HCT116 (cell line): ENCODE data around the gene EPHB2.

Experiments used
- ELF1 ChIP-seq: IDR thresholded peaks from 2 replicates; pipeline ENCODE4 v1.6.1; 2012; ENCODE audit warnings: low read depth, borderline replicate concordance
- JUND ChIP-seq: IDR thresholded peaks from 2 replicates; pipeline ENCODE4 v1.6.1; 2012
- POLR2A ChIP-seq: IDR thresholded peaks from 2 replicates; pipeline ENCODE4 v1.7.0; 2011; ENCODE audit warnings: borderline replicate concordance; ENCODE audit not compliant: insufficient read depth, insufficient read length; ENCODE audit errors: extremely low read depth
- POLR2AphosphoS5 ChIP-seq: IDR thresholded peaks from 2 replicates; pipeline ENCODE4 v1.6.1; 2011; ENCODE audit warnings: mild to moderate bottlenecking, low read depth, low read length, moderate library complexity
- TF ChIP-seq, protein P1 (sequence below), 3 experiments: fragments of 200-600 bp in 1 of 3; sonication (generic) in 1 of 3; IDR thresholded peaks in 2 of 3; conservative IDR thresholded peaks in 1 of 3; 2 replicates each; pipeline ENCODE4 v1.5.1; 2012 to 2017; ENCODE audit warnings: low read depth in 2 of 3, low read length in 2 of 3, antibody characterized with exemption in 1 of 3, borderline replicate concordance in 1 of 3, control low read depth in 1 of 3, mild to moderate bottlenecking in 1 of 3, mixed read lengths in 1 of 3, mixed run types in 1 of 3, moderate library complexity in 1 of 3; ENCODE audit not compliant: insufficient read depth in 1 of 3
- TF ChIP-seq, protein P2 (sequence below): IDR thresholded peaks from 2 replicates; pipeline ENCODE4 v1.6.1; 2012

DNA sequence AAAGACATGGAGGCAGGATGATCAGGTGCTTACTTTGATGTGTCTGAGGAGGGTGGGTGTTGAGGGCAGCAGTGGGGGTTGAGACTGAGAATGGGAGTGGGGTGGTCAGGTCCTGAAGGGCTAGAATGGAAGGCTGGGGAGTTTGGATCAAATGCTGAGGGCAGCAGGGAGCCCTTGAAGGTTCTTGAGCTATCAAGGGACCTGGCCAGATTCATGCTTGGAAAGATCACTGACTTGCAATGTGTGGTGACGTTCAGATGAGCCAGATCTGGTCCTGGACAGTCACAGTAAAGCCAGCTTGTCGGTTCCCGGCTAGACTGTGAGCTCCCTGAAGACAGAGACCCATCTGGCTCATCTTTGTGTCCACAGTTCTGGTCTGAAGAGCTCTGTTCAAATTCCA lies 3.8 kb downstream of the EPHB2 start:
- TF ChIP-seq POLR2A: no peak
- no peak for TF ChIP-seq ELF1
- TF ChIP-seq, protein P1, sequence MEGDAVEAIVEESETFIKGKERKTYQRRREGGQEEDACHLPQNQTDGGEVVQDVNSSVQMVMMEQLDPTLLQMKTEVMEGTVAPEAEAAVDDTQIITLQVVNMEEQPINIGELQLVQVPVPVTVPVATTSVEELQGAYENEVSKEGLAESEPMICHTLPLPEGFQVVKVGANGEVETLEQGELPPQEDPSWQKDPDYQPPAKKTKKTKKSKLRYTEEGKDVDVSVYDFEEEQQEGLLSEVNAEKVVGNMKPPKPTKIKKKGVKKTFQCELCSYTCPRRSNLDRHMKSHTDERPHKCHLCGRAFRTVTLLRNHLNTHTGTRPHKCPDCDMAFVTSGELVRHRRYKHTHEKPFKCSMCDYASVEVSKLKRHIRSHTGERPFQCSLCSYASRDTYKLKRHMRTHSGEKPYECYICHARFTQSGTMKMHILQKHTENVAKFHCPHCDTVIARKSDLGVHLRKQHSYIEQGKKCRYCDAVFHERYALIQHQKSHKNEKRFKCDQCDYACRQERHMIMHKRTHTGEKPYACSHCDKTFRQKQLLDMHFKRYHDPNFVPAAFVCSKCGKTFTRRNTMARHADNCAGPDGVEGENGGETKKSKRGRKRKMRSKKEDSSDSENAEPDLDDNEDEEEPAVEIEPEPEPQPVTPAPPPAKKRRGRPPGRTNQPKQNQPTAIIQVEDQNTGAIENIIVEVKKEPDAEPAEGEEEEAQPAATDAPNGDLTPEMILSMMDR (IDR thresholded peaks at IDR 0.05 in 2 of 3, conservative IDR thresholded peaks at IDR 0.05 in 1 of 3; ENCODE audit: borderline replicate concordance in 1 of 3, insufficient read depth in 1 of 3, low read depth in 2 of 3, low read length in 2 of 3): no peak
- TF ChIP-seq, protein P2, sequence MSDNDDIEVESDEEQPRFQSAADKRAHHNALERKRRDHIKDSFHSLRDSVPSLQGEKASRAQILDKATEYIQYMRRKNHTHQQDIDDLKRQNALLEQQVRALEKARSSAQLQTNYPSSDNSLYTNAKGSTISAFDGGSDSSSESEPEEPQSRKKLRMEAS: no peak
- no peak for TF ChIP-seq JUND
- no peak for TF ChIP-seq POLR2AphosphoS5
